Ammon's horn (tissue), 1 donor: ENCODE measurements around the gene ARHGAP36.

Experiments used
- DNase-seq: peaks from one replicate; pipeline ENCODE4 v3.0.0-alpha.2; 2016; ENCODE audit warnings: low spot score

ARHGAP36 gene

DNA sequence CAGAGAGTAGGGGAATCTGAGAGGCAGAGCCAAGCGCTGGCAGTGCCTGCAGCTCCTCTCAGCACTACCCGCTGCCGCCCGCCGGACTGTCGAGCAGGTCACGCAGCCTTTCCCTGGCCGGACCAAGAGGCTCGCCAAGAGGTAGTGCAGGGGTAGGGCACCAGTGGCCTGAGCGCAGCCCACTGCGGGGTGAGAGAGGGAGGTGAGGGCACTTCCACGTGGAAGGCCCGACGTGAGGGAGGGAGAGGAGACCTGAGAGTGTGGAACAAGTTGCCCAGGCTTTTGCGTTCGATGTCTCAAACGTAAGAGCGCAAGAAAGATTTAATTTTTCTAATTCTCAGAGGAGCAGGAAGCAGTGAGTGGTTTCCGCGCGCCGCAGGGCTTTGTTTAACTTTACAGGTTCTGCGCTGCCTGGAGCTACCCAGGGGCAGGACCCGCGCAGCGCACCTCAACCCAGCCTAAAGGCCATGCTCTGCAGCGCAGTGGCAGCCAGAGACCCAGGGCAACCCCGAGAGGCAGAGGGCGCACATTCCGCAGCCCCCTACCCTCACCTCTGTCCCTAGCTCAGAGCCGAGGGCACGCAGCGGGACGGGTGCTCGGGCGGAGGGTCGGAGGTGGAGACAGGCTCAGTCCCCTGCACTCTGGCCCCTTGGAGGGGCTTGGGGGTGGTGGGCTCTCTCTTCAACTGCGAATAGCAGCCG is 14.9 kb downstream of the ARHGAP36 start:
- no peak for DNase-seq

- no peak for DNase-seq
Measured at GRCh38 chrX:131073607-131074006, 15.5 kb downstream of the ARHGAP36 start.

- DNase-seq, result no peak
Measured at GRCh38 chrX:131081772-131082740, 23.9 kb downstream of the ARHGAP36 start.

- DNase-seq, result no peak
Measured at GRCh38 chrX:131083510-131084142, 25.5 kb downstream of the ARHGAP36 start.

DNA sequence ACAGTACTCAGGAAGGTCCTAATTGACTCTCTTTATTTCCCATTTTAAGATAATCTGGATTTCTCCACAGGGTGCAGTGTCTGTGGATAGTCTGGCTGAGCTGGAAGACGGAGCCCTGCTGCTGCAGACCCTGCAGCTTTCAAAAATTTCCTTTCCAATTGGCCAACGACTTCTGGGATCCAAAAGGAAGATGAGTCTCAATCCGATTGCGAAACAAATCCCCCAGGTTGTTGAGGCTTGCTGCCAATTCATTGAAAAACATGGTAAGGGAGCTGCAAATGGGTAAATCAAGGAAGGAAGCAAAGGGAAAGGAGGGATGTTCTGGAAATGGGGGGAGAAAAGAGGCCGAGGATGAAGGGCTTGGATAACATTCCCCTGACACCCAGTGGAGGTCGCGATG is 26.0 kb downstream of the ARHGAP36 start:
- no peak for DNase-seq

GRCh38 chrX:131136776-131137175 is 78.6 kb downstream of the ARHGAP36 start:
- DNase-seq, result no peak

DNA sequence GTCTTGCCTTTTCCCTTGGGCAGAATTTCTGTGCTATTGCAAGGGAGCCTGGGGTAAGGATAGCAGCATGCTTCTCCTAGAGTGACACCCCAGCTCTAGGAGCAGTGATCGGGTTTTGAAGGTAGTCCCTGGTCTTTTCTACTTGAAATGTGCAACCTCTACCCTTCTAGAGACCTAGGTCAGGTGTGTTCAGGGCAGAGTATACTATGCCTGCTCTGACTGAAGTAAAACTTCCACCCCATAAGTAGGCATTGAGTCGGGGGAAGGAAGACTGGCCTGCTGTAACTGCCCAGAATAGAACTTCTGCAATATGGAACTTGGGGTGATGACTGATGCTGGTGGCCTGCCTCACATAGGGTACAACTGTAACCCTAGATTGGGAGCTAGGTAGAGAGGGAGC is 80.9 kb downstream of the ARHGAP36 start:
- DNase-seq, result no peak
